Mesenchymal stem cell (in vitro differentiated cells and primary cell): ENCODE results near the gene TP73.

Source experiments
- DNase-seq: peaks from one replicate; pipeline ENCODE4 v3.0.0-alpha.2; 2013
- H2AFZ ChIP-seq: one replicate; pipeline ENCODE4 v1.6.1; 2013; ENCODE audit warnings: low read depth, mild to moderate bottlenecking, control low read depth, inconsistent platforms, low read length, moderate library complexity
- H2AK5ac ChIP-seq: 2 replicates; pipeline ENCODE4 v1.6.1; 2013; ENCODE audit warnings: low read length, moderate library complexity, mild to moderate bottlenecking, inconsistent platforms; ENCODE audit not compliant: severe bottlenecking
- H2BK120ac ChIP-seq: one replicate; pipeline ENCODE4 v1.6.1; 2013; ENCODE audit warnings: low read depth, mild to moderate bottlenecking, inconsistent platforms, low read length, moderate library complexity
- H2BK12ac ChIP-seq, 2 experiments: one replicate each; pipeline ENCODE4 v1.6.1; 2013; ENCODE audit warnings: inconsistent platforms in 2 of 2, low read length in 2 of 2, mild to moderate bottlenecking in 2 of 2, moderate library complexity in 2 of 2, control low read depth in 1 of 2
- H2BK15ac ChIP-seq: one replicate; pipeline ENCODE4 v1.6.1; 2013; ENCODE audit warnings: mild to moderate bottlenecking, low read depth, inconsistent platforms; ENCODE audit not compliant: poor library complexity, severe bottlenecking
- H2BK5ac ChIP-seq: 2 replicates; pipeline ENCODE4 v1.6.1; 2013; ENCODE audit warnings: low read depth, mild to moderate bottlenecking, low read length, control low read depth, inconsistent platforms; ENCODE audit not compliant: poor library complexity, severe bottlenecking
- H3K14ac ChIP-seq, 2 experiments: one replicate each; pipeline ENCODE4 v1.6.1; 2013; ENCODE audit warnings: inconsistent platforms in 2 of 2, low read length in 2 of 2, control low read depth in 1 of 2, mild to moderate bottlenecking in 1 of 2, moderate library complexity in 1 of 2
- H3K18ac ChIP-seq, 2 experiments: one replicate each; pipeline ENCODE4 v1.6.1; 2013; ENCODE audit warnings: inconsistent platforms in 2 of 2, low read length in 2 of 2, control low read depth in 1 of 2, low read depth in 1 of 2, mild to moderate bottlenecking in 1 of 2
- H3K23ac ChIP-seq, 2 experiments: one replicate each; pipeline ENCODE4 v1.6.1; 2013; ENCODE audit warnings: inconsistent platforms in 2 of 2, low read length in 2 of 2, mild to moderate bottlenecking in 2 of 2, moderate library complexity in 2 of 2, control low read depth in 1 of 2
- H3K27ac ChIP-seq: 2 replicates; pipeline ENCODE4 v1.5.1; 2013; ENCODE audit warnings: mild to moderate bottlenecking, moderate library complexity, low read length, control low read depth, inconsistent platforms; ENCODE audit not compliant: poor library complexity, severe bottlenecking
- H3K27me3 ChIP-seq, 2 experiments: 2 replicates each; pipeline versions ENCODE4 v1.6.1 to v1.7.0; 2013; ENCODE audit warnings: low read length in 2 of 2, mild to moderate bottlenecking in 2 of 2, moderate library complexity in 2 of 2, control low read depth in 1 of 2, inconsistent platforms in 1 of 2; ENCODE audit not compliant: control insufficient read depth in 1 of 2, insufficient read depth in 1 of 2
- H3K36me3 ChIP-seq, 2 experiments: 2 replicates each; pipeline versions ENCODE4 v1.6.1 to v1.7.0; 2013; ENCODE audit warnings: low read length in 2 of 2, control low read depth in 1 of 2, inconsistent platforms in 1 of 2, low read depth in 1 of 2, mild to moderate bottlenecking in 1 of 2; ENCODE audit not compliant: insufficient read depth in 2 of 2, control insufficient read depth in 1 of 2
- H3K4ac ChIP-seq, 2 experiments: one replicate each; pipeline ENCODE4 v1.6.1; 2013; ENCODE audit warnings: inconsistent platforms in 2 of 2, low read length in 2 of 2, mild to moderate bottlenecking in 2 of 2, moderate library complexity in 2 of 2, control low read depth in 1 of 2, low read depth in 1 of 2
- H3K4me1 ChIP-seq: 2 replicates; pipeline ENCODE4 v1.6.1; 2013; ENCODE audit warnings: low read depth, low read length, control low read depth; ENCODE audit not compliant: control insufficient read depth, insufficient read depth
- H3K4me2 ChIP-seq: 2 replicates; pipeline ENCODE4 v1.6.1; 2013; ENCODE audit warnings: low read length, mild to moderate bottlenecking, inconsistent platforms; ENCODE audit not compliant: poor library complexity, severe bottlenecking
- H3K4me3 ChIP-seq, 2 experiments: 2 replicates each; pipeline versions ENCODE4 v1.5.1 to v1.7.0; 2013; ENCODE audit warnings: low read length in 2 of 2, mild to moderate bottlenecking in 2 of 2, control low read depth in 1 of 2, low read depth in 1 of 2; ENCODE audit not compliant: insufficient read depth in 1 of 2
- H3K79me1 ChIP-seq: replicated peaks from 2 replicates; pipeline ENCODE4 v1.6.1; 2013; ENCODE audit warnings: mild to moderate bottlenecking, control low read depth, low read length, inconsistent platforms; ENCODE audit not compliant: poor library complexity, severe bottlenecking
- H3K9ac ChIP-seq: 2 replicates; pipeline ENCODE4 v1.7.0; 2013; ENCODE audit warnings: mild to moderate bottlenecking, low read length, moderate library complexity
- H3K9me3 ChIP-seq: 2 replicates; pipeline ENCODE4 v1.7.0; 2013; ENCODE audit warnings: mild to moderate bottlenecking, low read length; ENCODE audit not compliant: control insufficient read depth
- H4K8ac ChIP-seq: one replicate; pipeline ENCODE4 v1.6.1; 2013; ENCODE audit warnings: inconsistent platforms, mild to moderate bottlenecking, low read length, moderate library complexity
- H4K91ac ChIP-seq: one replicate; pipeline ENCODE4 v1.6.1; 2013; ENCODE audit warnings: mild to moderate bottlenecking, low read length, inconsistent platforms
- WGBS: methylation state at CpG from one replicate; pipeline ENCODE4 v1.1.7; 2013; ENCODE audit warnings: mixed read lengths; 5-methylcytosine and 5-hydroxymethylcytosine counted together

Gene TP73

DNA sequence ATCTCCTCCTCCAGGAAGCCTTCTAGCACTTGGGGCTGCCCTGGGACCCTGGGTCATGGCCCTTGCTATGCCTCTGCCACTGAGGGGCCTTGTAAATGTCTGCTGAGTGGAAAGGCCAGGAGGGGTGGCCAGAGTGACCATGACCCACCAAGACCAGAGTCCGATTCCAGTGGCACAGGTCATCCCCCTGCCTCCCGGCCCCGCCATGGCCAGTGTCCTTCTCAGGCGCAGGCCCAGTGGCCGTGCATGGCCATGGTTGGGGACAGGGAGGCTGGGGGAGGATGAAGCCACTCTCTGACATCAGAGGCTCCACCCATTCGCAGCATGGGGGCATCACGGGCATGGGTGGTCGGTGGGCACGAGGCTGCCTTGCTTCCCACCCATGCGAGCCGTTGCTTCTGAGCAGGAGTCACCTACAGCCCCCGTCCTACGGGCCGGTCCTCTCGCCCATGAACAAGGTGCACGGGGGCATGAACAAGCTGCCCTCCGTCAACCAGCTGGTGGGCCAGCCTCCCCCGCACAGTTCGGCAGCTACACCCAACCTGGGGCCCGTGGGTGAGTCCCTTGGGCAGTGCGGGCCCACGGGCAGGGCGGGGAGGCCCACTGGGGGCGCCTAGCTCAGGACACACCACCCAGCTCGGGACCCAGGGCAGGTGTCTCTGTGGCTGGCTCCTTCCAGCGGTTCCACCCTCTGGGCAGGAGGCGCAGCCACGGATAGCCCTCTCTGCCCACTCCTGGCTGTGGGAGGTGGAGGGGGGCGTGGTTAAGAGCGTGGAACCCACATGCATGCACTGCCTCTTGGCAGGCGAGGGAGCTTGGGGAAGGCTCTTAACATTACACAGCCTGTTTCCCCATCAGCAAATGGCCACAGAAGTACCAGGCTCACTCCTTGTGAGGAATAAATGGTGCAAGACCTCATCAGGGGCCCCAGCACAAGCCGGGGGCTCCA lies 77.6 kb downstream of the TP73 start:
- Histone ChIP-seq H4K8ac (peak overlapping the region; percentile 17), H3K9me3 (no peaks in the 10 kb centered on the region), H3K4me2 (no peak overlapping the region), H3K79me1 (no peaks in the 10 kb centered on the region), H3K14ac (no peak overlapping the region), H3K4me3 (no peak overlapping the region), H4K91ac (no peak overlapping the region), H2AK5ac (no peak overlapping the region), H3K27me3 (peaks cover 31 to 63% of the 10 kb centered on the region in 2 experiments), H3K9ac (no peak overlapping the region), H3K18ac (no peak overlapping the region), H3K36me3 (peaks cover 0 to 10% of the 10 kb centered on the region in 2 experiments), H2AFZ (no peak overlapping the region), H3K23ac (no peak overlapping the region), H3K27ac (no peak overlapping the region), H3K4me1 (peaks cover 2% of the 10 kb centered on the region), H2BK12ac (no peak overlapping the region), H3K4ac (no peak overlapping the region), H2BK120ac (no peak overlapping the region), H2BK15ac (no peak overlapping the region), H2BK5ac (no peak overlapping the region)
- no peak for DNase-seq
- WGBS: 86% methylated on average over 32 of the region's 32 CpGs

DNA sequence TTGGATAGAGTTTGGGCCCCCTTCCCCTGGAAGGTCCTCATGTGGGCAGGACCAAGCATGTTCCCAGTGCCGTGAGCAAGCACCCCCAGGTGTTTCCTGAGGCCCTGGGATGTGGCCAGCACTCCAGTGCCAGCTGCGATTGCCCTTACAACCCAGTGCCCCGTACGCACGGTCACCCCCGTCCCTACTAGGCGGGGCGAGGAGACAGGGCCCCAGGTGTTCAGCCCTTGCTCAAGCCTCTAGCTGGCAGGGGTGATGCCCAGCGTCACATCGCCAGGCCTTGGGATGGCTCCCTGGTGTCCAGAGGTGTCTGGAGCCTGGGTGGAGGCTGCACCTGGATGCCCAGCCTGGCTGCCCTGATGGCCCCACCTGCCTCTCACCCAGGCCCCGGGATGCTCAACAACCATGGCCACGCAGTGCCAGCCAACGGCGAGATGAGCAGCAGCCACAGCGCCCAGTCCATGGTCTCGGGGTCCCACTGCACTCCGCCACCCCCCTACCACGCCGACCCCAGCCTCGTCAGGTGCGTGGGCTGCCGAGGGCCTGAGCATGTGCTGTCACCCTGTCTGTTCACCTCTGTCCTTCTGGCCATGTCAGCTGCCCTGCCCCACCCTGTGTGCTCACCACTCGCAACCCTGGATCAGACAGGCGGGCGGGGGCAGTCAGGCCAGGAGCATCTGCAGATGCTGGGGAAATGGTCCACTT lies 78.4 kb downstream of the TP73 start:
- Histone ChIP-seq H4K8ac (no peak overlapping the region), H3K18ac (no peak overlapping the region), H3K4me2 (no peak overlapping the region), H3K9me3 (no peaks in the 10 kb centered on the region), H3K14ac (no peak overlapping the region), H2AK5ac (no peak overlapping the region), H3K4me1 (peaks cover 2% of the 10 kb centered on the region), H2AFZ (no peak overlapping the region), H2BK15ac (no peak overlapping the region), H3K4ac (no peak overlapping the region), H2BK5ac (no peak overlapping the region), H3K27ac (no peak overlapping the region), H3K36me3 (peaks cover under 1 to 15% of the 10 kb centered on the region in 2 experiments), H3K9ac (no peak overlapping the region), H3K23ac (no peak overlapping the region), H3K27me3 (peaks cover 31 to 63% of the 10 kb centered on the region in 2 experiments), H3K4me3 (no peak overlapping the region), H3K79me1 (no peaks in the 10 kb centered on the region), H4K91ac (no peak overlapping the region), H2BK120ac (no peak overlapping the region), H2BK12ac (no peak overlapping the region)
- 91% methylated on average over 25 of the region's 25 CpGs for WGBS
- DNase-seq: no peak

DNA sequence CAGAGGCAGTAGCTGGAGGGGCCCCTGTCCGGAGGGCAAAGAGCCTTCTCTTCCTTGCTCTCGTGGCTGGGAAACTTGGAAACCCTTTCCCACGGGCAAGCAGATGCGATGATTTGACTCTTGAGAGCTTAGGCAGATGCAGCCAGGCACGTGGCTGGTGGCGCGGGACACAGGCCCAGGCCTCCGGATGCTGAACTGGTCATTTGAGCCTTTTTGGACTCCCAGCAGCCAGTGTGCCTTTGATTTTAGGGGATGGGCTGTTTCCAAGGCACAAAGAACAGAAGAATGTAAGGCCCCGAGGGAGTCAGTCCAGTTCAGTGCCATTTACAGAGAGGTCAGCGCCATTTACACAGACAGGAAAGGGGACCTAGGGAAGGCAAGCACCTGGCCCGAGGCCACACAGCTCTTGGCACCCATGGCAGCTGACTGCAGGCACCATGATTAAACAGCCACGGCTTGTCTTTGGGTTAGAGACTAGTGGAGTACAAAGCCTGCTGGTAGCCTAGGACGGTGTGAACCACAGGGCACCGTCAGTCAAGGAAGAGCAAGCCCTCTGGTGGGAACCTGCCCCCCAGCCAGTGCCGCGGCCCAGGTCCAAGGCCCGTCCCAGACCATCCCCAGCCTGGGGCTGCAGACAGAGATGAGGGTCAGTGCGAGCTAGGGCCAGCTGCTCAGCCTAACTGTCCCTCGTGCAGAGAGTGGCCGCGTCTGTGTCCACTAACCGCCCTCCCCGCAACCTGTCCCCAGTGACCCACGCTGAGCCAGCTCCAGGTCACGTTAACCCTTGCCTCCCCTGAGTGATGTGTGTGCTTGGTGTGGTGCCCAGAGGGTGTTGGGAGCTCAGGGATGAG lies 79.5 kb downstream of the TP73 start:
- Histone ChIP-seq H2AK5ac (no peak overlapping the region), H3K27ac (no peak overlapping the region), H2BK12ac (no peak overlapping the region), H3K4me3 (no peak overlapping the region), H3K4ac (no peak overlapping the region), H4K91ac (no peak overlapping the region), H3K4me1 (peaks cover 6% of the 10 kb centered on the region), H3K36me3 (peaks cover 10 to 23% of the 10 kb centered on the region in 2 experiments), H2BK120ac (no peak overlapping the region), H3K23ac (no peak overlapping the region), H3K79me1 (no peaks in the 10 kb centered on the region), H2BK15ac (no peak overlapping the region), H2BK5ac (no peak overlapping the region), H3K14ac (no peak overlapping the region), H3K27me3 (peaks cover 31 to 61% of the 10 kb centered on the region in 2 experiments), H3K9me3 (no peaks in the 10 kb centered on the region), H3K4me2 (no peak overlapping the region), H3K18ac (no peak overlapping the region), H2AFZ (no peak overlapping the region), H4K8ac (no peak overlapping the region), H3K9ac (no peak overlapping the region)
- WGBS: 83% methylated on average over 20 of the region's 25 CpGs
- DNase-seq: no peak
